K562 (cell line): ENCODE results near the gene LAP3. TPM values are rescaled to one million over a fixed set of nuclear protein-coding genes. Genes with fewer than 3 reads are reported as not detected.

Experiments used
- ARID2 ChIP-seq: fragments of 450-650 bp; IDR thresholded peaks from 2 replicates; pipeline ENCODE4 v1.6.1; 2017; ENCODE audit warnings: antibody characterized with exemption, mild to moderate bottlenecking
- CHAMP1 ChIP-seq: fragments of 450-650 bp; IDR thresholded peaks from 2 replicates; pipeline ENCODE4 v1.6.1; 2016; ENCODE audit warnings: mild to moderate bottlenecking
- ETV5 ChIP-seq: sonication (generic); formaldehyde crosslinking; IDR thresholded peaks from 2 replicates; pipeline ENCODE4 v1.4.0; 2020; ENCODE audit warnings: low read depth, mild to moderate bottlenecking, missing genetic modification reagents
- FOXK2 ChIP-seq, 2 experiments: fragments of 450-650 bp; IDR thresholded peaks in 1 of 2; conservative IDR thresholded peaks in 1 of 2; 2 replicates each; pipeline ENCODE4 v1.6.1; 2016; ENCODE audit warnings: low read depth in 2 of 2, mild to moderate bottlenecking in 1 of 2
- GTF2A2 ChIP-seq: IDR thresholded peaks from 2 replicates; pipeline ENCODE4 v1.6.1; 2016; ENCODE audit warnings: mild to moderate bottlenecking, missing genetic modification characterization, missing compliant biosample characterization
- HNRNPK ChIP-seq: fragments of 200-400 bp; formaldehyde crosslinking; IDR thresholded peaks from one replicate; pipeline ENCODE4 v1.6.1; 2018; ENCODE audit warnings: mild to moderate bottlenecking, low read depth, low read length; ENCODE audit not compliant: poor library complexity, severe bottlenecking
- MCM2 ChIP-seq: fragments of 450-650 bp; IDR thresholded peaks from 2 replicates; pipeline ENCODE4 v1.6.1; 2017; ENCODE audit warnings: low read depth, mild to moderate bottlenecking
- MIER1 ChIP-seq: fragments of 450-650 bp; IDR thresholded peaks from 2 replicates; pipeline ENCODE4 v1.6.1; 2016; ENCODE audit warnings: antibody characterized with exemption, mild to moderate bottlenecking, low read depth
- MTA2 ChIP-seq: fragments of 450-650 bp; IDR thresholded peaks from 2 replicates; pipeline ENCODE4 v1.6.1; 2016; ENCODE audit warnings: low read depth
- PCBP2 ChIP-seq: fragments of 200-400 bp; formaldehyde crosslinking; IDR thresholded peaks from 2 replicates; pipeline ENCODE4 v1.6.1; 2018; ENCODE audit warnings: low read length, low read depth, mild to moderate bottlenecking, moderate library complexity; ENCODE audit not compliant: poor library complexity, severe bottlenecking
- RBM15 ChIP-seq: fragments of 200-400 bp; formaldehyde crosslinking; IDR thresholded peaks from 2 replicates; pipeline ENCODE4 v1.6.1; 2018; ENCODE audit warnings: mild to moderate bottlenecking, low read length, moderate library complexity; ENCODE audit not compliant: insufficient read depth
- SIN3B ChIP-seq: fragments of 450-650 bp; IDR thresholded peaks from 2 replicates; pipeline ENCODE4 v1.6.1; 2017; ENCODE audit warnings: low read depth, mild to moderate bottlenecking, moderate library complexity
- SMAD1 ChIP-seq: fragments of 150-350 bp; IDR thresholded peaks from 2 replicates; pipeline ENCODE4 v1.6.1; 2014; ENCODE audit warnings: low read length, low read depth; ENCODE audit not compliant: partially characterized antibody
- SMARCB1 ChIP-seq: IDR thresholded peaks from 2 replicates; pipeline ENCODE4 v1.6.1; 2011; ENCODE audit warnings: improper control_type of control experiment, low read depth; ENCODE audit not compliant: insufficient read length
- SMARCE1 ChIP-seq: fragments of 450-650 bp; IDR thresholded peaks from 2 replicates; pipeline ENCODE4 v1.7.1; 2016; ENCODE audit warnings: mild to moderate bottlenecking
- SPI1 ChIP-seq: IDR thresholded peaks from 2 replicates; pipeline ENCODE4 v1.6.1; 2011; ENCODE audit warnings: low read depth, low read length, control low read depth, borderline replicate concordance
- SREBF2 ChIP-seq: sonication (generic); formaldehyde crosslinking; IDR thresholded peaks from 2 replicates; pipeline ENCODE4 v1.4.0; 2020; ENCODE audit warnings: mild to moderate bottlenecking, missing genetic modification reagents
- TCF7 ChIP-seq: sonication (generic); IDR thresholded peaks from 2 replicates; pipeline ENCODE4 v1.6.1; 2016; ENCODE audit warnings: antibody characterized with exemption, borderline replicate concordance
- TFE3 ChIP-seq: fragments of 450-650 bp; formaldehyde crosslinking; IDR thresholded peaks from 2 replicates; pipeline ENCODE4 v1.4.0; 2020; ENCODE audit warnings: mild to moderate bottlenecking, mixed read lengths
- ZNF146 ChIP-seq: IDR thresholded peaks from one replicate; pipeline ENCODE4 v1.6.1; 2018; ENCODE audit warnings: missing compliant biosample characterization; ENCODE audit not compliant: unreplicated experiment
- ZNF277 ChIP-seq: fragments of 250-450 bp; sonication (Bioruptor Pico); IDR thresholded peaks from 2 replicates; pipeline ENCODE4 v1.8.0; 2022; ENCODE audit warnings: inconsistent platforms, mild to moderate bottlenecking, moderate library complexity, borderline replicate concordance
- ZNF445 ChIP-seq: fragments of 250-450 bp; sonication (Bioruptor Pico); IDR thresholded peaks from 2 replicates; pipeline ENCODE4 v1.4.0; 2020; ENCODE audit warnings: low read depth, mild to moderate bottlenecking, moderate library complexity
- ZNF668 ChIP-seq: fragments of 250-450 bp; sonication (Bioruptor Pico); IDR thresholded peaks from 2 replicates; pipeline ENCODE4 v1.8.0; 2022; ENCODE audit warnings: mild to moderate bottlenecking, inconsistent platforms
- polyA plus RNA-seq, 8 experiments: library from polyadenylated mRNA; depleted of rRNA in 4 of 8; stranded (reverse) in 5 of 8; unstranded in 3 of 8; fragments of >200 nt; fragmentation: Nextera tagmentation in 2 of 8; fragmentation: Illumina TruSeq in 1 of 8; extraction: Ambion mirVana in 2 of 8; extraction: Trizol in 1 of 8; gene quantifications; 2 replicates each; pipeline versions ENCODE4 v1.2.1 to v1.2.3, GENCODE V29; 2011 to 2014; ENCODE audit warnings: inconsistent platforms in 1 of 8, missing spikeins in 1 of 8
- total RNA-seq, 7 experiments: library from RNA; depleted of rRNA in 6 of 7; stranded (reverse); fragments of >200 nt in 6 of 7; fragmentation: Illumina TruSeq in 2 of 7; extraction: Trizol in 2 of 7; gene quantifications; 2 replicates each; pipeline versions ENCODE4 v1.2.1 to v1.2.3, GENCODE V29; 2011 to 2021; ENCODE audit warnings: low replicate concordance in 1 of 7
- TF ChIP-seq, protein P1 (sequence below): sonication (generic); formaldehyde crosslinking; IDR thresholded peaks from 2 replicates; pipeline ENCODE4 v1.9.0; 2022; ENCODE audit warnings: mild to moderate bottlenecking, missing genetic modification reagents

LAP3 gene
- total and polyA plus RNA-seq, 9 of the 15 experiments (the other 6 are each of a cell fraction or from before 2014, with no cell fraction given), result 82.3 to 170 (median 107) TPM

- TF ChIP-seq CHAMP1, result no peak
- TF ChIP-seq GTF2A2 (tag), result no peak
- no peak for TF ChIP-seq ARID2
- TF ChIP-seq ZNF277, result no peak
- TF ChIP-seq FOXK2 (conservative IDR thresholded peaks at IDR 0.05 in 1 of 2, IDR thresholded peaks at IDR 0.05 in 1 of 2; ENCODE audit: low read depth in 2 of 2), result peak; percentile 72 to 87
- no peak for TF ChIP-seq TCF7
- TF ChIP-seq HNRNPK, result no peak
- no peak for TF ChIP-seq MCM2
- TF ChIP-seq SPI1, result peak; percentile 53; the same call in 1 of the 2 replicates
- TF ChIP-seq SREBF2 (CRISPR knock-in tag), result no peak
- TF ChIP-seq RBM15, result no peak
- no peak for TF ChIP-seq ZNF146 (CRISPR knock-in tag)
- TF ChIP-seq PCBP2, result no peak
- no peak for TF ChIP-seq ETV5
- TF ChIP-seq, protein P1, sequence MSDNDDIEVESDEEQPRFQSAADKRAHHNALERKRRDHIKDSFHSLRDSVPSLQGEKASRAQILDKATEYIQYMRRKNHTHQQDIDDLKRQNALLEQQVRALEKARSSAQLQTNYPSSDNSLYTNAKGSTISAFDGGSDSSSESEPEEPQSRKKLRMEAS (CRISPR knock-in tag), result peak; percentile 60
- no peak for TF ChIP-seq ZNF668 (CRISPR knock-in tag)
- no peak for TF ChIP-seq SMARCE1
- TF ChIP-seq SMARCB1, result no peak
- no peak for TF ChIP-seq MTA2
- no peak for TF ChIP-seq MIER1
- TF ChIP-seq ZNF445, result no peak
- peak; percentile 100 for TF ChIP-seq TFE3
- peak; percentile 63 for TF ChIP-seq SMAD1
- peak; percentile 81 for TF ChIP-seq SIN3B
Measured at GRCh38 chr4:17614416-17615299, 37.7 kb downstream of the LAP3 start, which contains the start of gene MED28 (continued).
